MG63 (cell line): Measurements from ENCODE around the gene SLC29A3. TPM values are rescaled to one million over a fixed set of nuclear protein-coding genes. Genes with fewer than 3 reads are reported as not detected.

ENCODE experiments used
- DNase-seq: peaks from one replicate; pipeline ENCODE4 v3.0.0-alpha.2; 2020
- H3K27me3 ChIP-seq: fragments of 250-450 bp; sonication (Bioruptor Pico); 2 replicates; pipeline ENCODE4 v1.5.1; 2020; ENCODE audit warnings: mild to moderate bottlenecking, moderate library complexity
- H3K36me3 ChIP-seq: fragments of 250-450 bp; sonication (Bioruptor Pico); 2 replicates; pipeline ENCODE4 v1.5.1; 2020; ENCODE audit warnings: mild to moderate bottlenecking, moderate library complexity
- H3K4me3 ChIP-seq: fragments of 250-450 bp; sonication (Bioruptor Pico); 2 replicates; pipeline ENCODE4 v1.5.1; 2020; ENCODE audit warnings: mild to moderate bottlenecking, moderate library complexity
- H3K9me3 ChIP-seq: fragments of 250-450 bp; sonication (Bioruptor Pico); 2 replicates; pipeline ENCODE4 v1.5.1; 2020; ENCODE audit warnings: mild to moderate bottlenecking, moderate library complexity
- total RNA-seq: library from RNA; depleted of rRNA; stranded (reverse); fragments of >200 nt; shearing (Covaris generic); gene quantifications from 2 replicates; pipeline ENCODE4 v1.2.3, GENCODE V29; 2014; ENCODE audit warnings: low replicate concordance

SLC29A3 gene
- total RNA-seq, 1 experiment from 2014 or later = 0.92 TPM

GRCh38 chr10:71308244-71308643, 10.8 kb upstream of the SLC29A3 start:
- DNase-seq = no peak
- H3K4me3 ChIP-seq = no peak overlapping the region
- H3K36me3 ChIP-seq = no peaks in the 10 kb centered on the region
- H3K27me3 ChIP-seq = no peaks in the 10 kb centered on the region
- no peaks in the 10 kb centered on the region for H3K9me3 ChIP-seq

GRCh38 chr10:71308985-71309384, 10.1 kb upstream of the SLC29A3 start:
- no peak for DNase-seq
- no peak overlapping the region for H3K4me3 ChIP-seq
- H3K27me3 ChIP-seq = no peaks in the 10 kb centered on the region
- H3K36me3 ChIP-seq = no peaks in the 10 kb centered on the region
- no peaks in the 10 kb centered on the region for H3K9me3 ChIP-seq

GRCh38 chr10:71309919-71310318, 9.1 kb upstream of the SLC29A3 start:
- Histone ChIP-seq H3K4me3 (no peak overlapping the region), H3K36me3 (no peaks in the 10 kb centered on the region), H3K27me3 (no peaks in the 10 kb centered on the region), H3K9me3 (no peaks in the 10 kb centered on the region)
- no peak for DNase-seq

- DNase-seq = no peak
- Histone ChIP-seq H3K9me3 (no peaks in the 10 kb centered on the region), H3K27me3 (no peaks in the 10 kb centered on the region), H3K36me3 (no peaks in the 10 kb centered on the region), H3K4me3 (no peak overlapping the region)
These were observed 6.8 kb upstream of the SLC29A3 start for GRCh38 chr10:71312220-71312619.

GRCh38 chr10:71312811-71313789, 6.0 kb upstream of the SLC29A3 start:
- H3K9me3 ChIP-seq = no peaks in the 10 kb centered on the region
- no peak overlapping the region for H3K4me3 ChIP-seq
- no peaks in the 10 kb centered on the region for H3K27me3 ChIP-seq
- peak; percentile 45 for DNase-seq
- no peaks in the 10 kb centered on the region for H3K36me3 ChIP-seq

GRCh38 chr10:71314028-71314693, 4.9 kb upstream of the SLC29A3 start:
- Histone ChIP-seq H3K4me3 (no peak overlapping the region), H3K9me3 (no peaks in the 10 kb centered on the region), H3K36me3 (no peaks in the 10 kb centered on the region), H3K27me3 (no peaks in the 10 kb centered on the region)
- DNase-seq = peak; percentile 41

GRCh38 chr10:71314694-71315225, 4.3 kb upstream of the SLC29A3 start:
- Histone ChIP-seq H3K36me3 (no peaks in the 10 kb centered on the region), H3K4me3 (no peak overlapping the region), H3K9me3 (no peaks in the 10 kb centered on the region), H3K27me3 (no peaks in the 10 kb centered on the region)
- DNase-seq = no peak

GRCh38 chr10:71316056-71316785, 2.8 kb upstream of the SLC29A3 start:
- Histone ChIP-seq H3K9me3 (no peaks in the 10 kb centered on the region), H3K36me3 (no peaks in the 10 kb centered on the region), H3K27me3 (no peaks in the 10 kb centered on the region), H3K4me3 (no peak overlapping the region)
- no peak for DNase-seq

- Histone ChIP-seq H3K36me3 (no peaks in the 10 kb centered on the region), H3K9me3 (no peaks in the 10 kb centered on the region), H3K27me3 (no peaks in the 10 kb centered on the region), H3K4me3 (no peak overlapping the region)
- no peak for DNase-seq
These were observed 2.3 kb upstream of the SLC29A3 start for GRCh38 chr10:71316786-71317160.

GRCh38 chr10:71317739-71318138, 1.3 kb upstream of the SLC29A3 start:
- no peak for DNase-seq
- no peaks in the 10 kb centered on the region for H3K27me3 ChIP-seq
- H3K36me3 ChIP-seq = no peaks in the 10 kb centered on the region
- no peaks in the 10 kb centered on the region for H3K9me3 ChIP-seq
- no peak overlapping the region for H3K4me3 ChIP-seq

- DNase-seq = no peak
- peak overlapping the region; percentile 70 for H3K4me3 ChIP-seq
- H3K36me3 ChIP-seq = no peaks in the 10 kb centered on the region; the same call in 1 of the 2 replicates
- H3K27me3 ChIP-seq = no peaks in the 10 kb centered on the region
- H3K9me3 ChIP-seq = no peaks in the 10 kb centered on the region
These were observed 837 bp downstream of the SLC29A3 start for GRCh38 chr10:71319800-71320392.

- Histone ChIP-seq H3K27me3 (no peaks in the 10 kb centered on the region), H3K36me3 (no peaks in the 10 kb centered on the region; the same call in 1 of the 2 replicates), H3K9me3 (no peaks in the 10 kb centered on the region), H3K4me3 (no peak overlapping the region)
- no peak for DNase-seq
These were observed 1.5 kb downstream of the SLC29A3 start for GRCh38 chr10:71320592-71320991.

GRCh38 chr10:71321386-71321785, 2.3 kb downstream of the SLC29A3 start:
- H3K27me3 ChIP-seq = no peaks in the 10 kb centered on the region
- DNase-seq = no peak

GRCh38 chr10:71323407-71323806, 4.3 kb downstream of the SLC29A3 start:
- no peak for DNase-seq
- no peaks in the 10 kb centered on the region for H3K27me3 ChIP-seq
- no peak overlapping the region for H3K4me3 ChIP-seq
- H3K36me3 ChIP-seq = no peaks in the 10 kb centered on the region; the same call in 1 of the 2 replicates
- no peaks in the 10 kb centered on the region for H3K9me3 ChIP-seq

More at GRCh38 chr10:71321386-71321785, 2.3 kb downstream of the SLC29A3 start:
- no peaks in the 10 kb centered on the region; the same call in 1 of the 2 replicates for H3K36me3 ChIP-seq
- H3K9me3 ChIP-seq = no peaks in the 10 kb centered on the region
- no peak overlapping the region for H3K4me3 ChIP-seq

- H3K9me3 ChIP-seq = no peaks in the 10 kb centered on the region
- no peaks in the 10 kb centered on the region for H3K27me3 ChIP-seq
- no peak for DNase-seq
- H3K36me3 ChIP-seq = no peaks in the 10 kb centered on the region; the same call in 1 of the 2 replicates
- H3K4me3 ChIP-seq = no peak overlapping the region
These were observed 5.7 kb downstream of the SLC29A3 start for GRCh38 chr10:71324743-71325142.

GRCh38 chr10:71325267-71325666, 6.2 kb downstream of the SLC29A3 start:
- Histone ChIP-seq H3K36me3 (no peaks in the 10 kb centered on the region; the same call in 1 of the 2 replicates), H3K4me3 (no peak overlapping the region), H3K27me3 (no peaks in the 10 kb centered on the region), H3K9me3 (no peaks in the 10 kb centered on the region)
- no peak for DNase-seq
